ENCODE data around the gene ACTR3. TPM values are rescaled to one million over a fixed set of nuclear protein-coding genes. Genes with fewer than 3 reads are reported as not detected.

Gene ACTR3
- total and polyA plus RNA-seq, 9 donors: 41.7 to 167 (median 133) TPM

GRCh38 chr2:113980946-113981345, 91.1 kb downstream of the ACTR3 start:
- DNase-seq: no peak
- 69 to 89% (median 80%) methylated on average over 4 of the region's 4 CpGs for WGBS, 3 donors
- no peak overlapping the region for H3K27ac ChIP-seq
- TF ChIP-seq EP300 (IDR thresholded peaks at IDR 0.05) (no peak), POLR2A (IDR thresholded peaks at IDR 0.05) (no peak), CTCF (IDR thresholded peaks at IDR 0.05) (no peak)
- H3K4me3 ChIP-seq: no peak overlapping the region
- H3K9me3 ChIP-seq: no peaks in the 10 kb centered on the region
- peaks cover 4% of the 10 kb centered on the region for H3K4me1 ChIP-seq (ENCODE audit: insufficient read depth)
- no peaks in the 10 kb centered on the region for H3K36me3 ChIP-seq
- intact Hi-C loops (cut with DNase I): no loop called here
- H3K27me3 ChIP-seq: no peaks in the 10 kb centered on the region

GRCh38 chr2:113981404-113982134, 91.7 kb downstream of the ACTR3 start:
- intact Hi-C loops (cut with DNase I): no loop called here

GRCh38 chr2:113985554-113986397, 95.9 kb downstream of the ACTR3 start:
- Histone ChIP-seq H3K4me1 (ENCODE audit: insufficient read depth) (no peaks in the 10 kb centered on the region), H3K27ac (no peak overlapping the region), H3K36me3 (no peaks in the 10 kb centered on the region), H3K9me3 (no peaks in the 10 kb centered on the region), H3K4me3 (no peak overlapping the region), H3K27me3 (no peaks in the 10 kb centered on the region)
- DNase-seq: no peak
- intact Hi-C loops (cut with DNase I): no loop called here
- WGBS, 3 donors: 83 to 89% (median 88%) methylated on average over 7 of the region's 7 CpGs
- TF ChIP-seq POLR2A (IDR thresholded peaks at IDR 0.05) (no peak), CTCF (IDR thresholded peaks at IDR 0.05) (no peak), EP300 (IDR thresholded peaks at IDR 0.05) (no peak)

More at GRCh38 chr2:113981404-113982134, 91.7 kb downstream of the ACTR3 start:
- TF ChIP-seq EP300 (IDR thresholded peaks at IDR 0.05): no peak
- TF ChIP-seq POLR2A (IDR thresholded peaks at IDR 0.05): no peak
- no peak for TF ChIP-seq CTCF (IDR thresholded peaks at IDR 0.05)
- WGBS, 3 donors: 83 to 85% (median 85%) methylated on average over 8 of the region's 8 CpGs
- Histone ChIP-seq H3K4me3 (no peak overlapping the region), H3K9me3 (no peaks in the 10 kb centered on the region), H3K36me3 (no peaks in the 10 kb centered on the region), H3K27ac (no peak overlapping the region), H3K4me1 (ENCODE audit: insufficient read depth) (peaks cover 4% of the 10 kb centered on the region), H3K27me3 (no peaks in the 10 kb centered on the region)
- no peak for DNase-seq

- no peak overlapping the region for H3K4me3 ChIP-seq
- no peaks in the 10 kb centered on the region for H3K36me3 ChIP-seq
- TF ChIP-seq CTCF (IDR thresholded peaks at IDR 0.05) (no peak), EP300 (IDR thresholded peaks at IDR 0.05) (no peak), POLR2A (IDR thresholded peaks at IDR 0.05) (no peak)
- DNase-seq: no peak
- H3K9me3 ChIP-seq: no peaks in the 10 kb centered on the region
- no peaks in the 10 kb centered on the region for H3K27me3 ChIP-seq
- intact Hi-C loops (cut with DNase I): no loop called here
- H3K27ac ChIP-seq: no peak overlapping the region
- no peaks in the 10 kb centered on the region for H3K4me1 ChIP-seq (ENCODE audit: insufficient read depth)
- WGBS, 3 donors: 51 to 61% (median 55%) methylated on average over 4 of the region's 4 CpGs
Measured at GRCh38 chr2:113986762-113987290, 96.9 kb downstream of the ACTR3 start.

All from ovary (tissue), 9 donors.